RWPE1 (cell line): ENCODE measurements around the gene GNLY.

ENCODE experiments used
- CTCF ChIA-PET: fragments of 350-600 bp; sonication (Branson Sonifier 250); formaldehyde crosslinking; extraction: SDS; loops from one replicate; lab custom pipeline; 2021; lab: Yijun Ruan, JAX
- POLR2A ChIA-PET: fragments of 400-600 bp; formaldehyde crosslinking; extraction: SDS; loops from one replicate; lab custom pipeline; 2020; ENCODE audit warnings: antibody characterized with exemption; ENCODE audit not compliant: low non-redundant PET; lab: Yijun Ruan, JAX
- DNase-seq: peaks from one replicate; pipeline ENCODE4 v3.0.0; 2012; ENCODE audit warnings: low spot score
- H3K27ac ChIP-seq: fragments of 450-650 bp; 2 replicates; pipeline ENCODE4 v1.5.1; 2017
- CTCF ChIP-seq: fragments of 450-650 bp; conservative IDR thresholded peaks from 2 replicates; pipeline ENCODE4 v1.5.1; 2017; ENCODE audit warnings: low read depth, mild to moderate bottlenecking

Gene GNLY

GRCh38 chr2:85692039-85692645 lies 2.0 kb upstream of the GNLY start:
- TF ChIP-seq CTCF, result no peak
- DNase-seq, result no peak
- ChIA-PET POLR2A (no interaction called here), CTCF (interaction anchor here (0.5 to 0.9 kb wide), 4 partner anchors 13 to 420 kb away, joined by 3 to 5 read pairs (median 4); no protein-coding TSS in a partner anchor)
- no peak overlapping the region for H3K27ac ChIP-seq

- POLR2A ChIA-PET, result no interaction called here
- DNase-seq, result no peak
- TF ChIP-seq CTCF, result no peak
- no peak overlapping the region for H3K27ac ChIP-seq
- CTCF ChIA-PET, result interaction anchor here (0.7 kb wide), 1 partner anchor 12 kb away, joined by 4 read pairs; no protein-coding TSS in a partner anchor
Measured at GRCh38 chr2:85695121-85695520, 963 bp downstream of the GNLY start.

GRCh38 chr2:85695691-85696668 lies 1.8 kb downstream of the GNLY start:
- ChIA-PET CTCF (interaction anchor here (0.7 to 2.2 kb wide), 4 partner anchors 11 to 33 kb away, joined by 3 to 6 read pairs (median 4); no protein-coding TSS in a partner anchor), POLR2A (interaction anchor here (0.7 kb wide), 1 partner anchor 60 kb away, joined by 4 read pairs; no protein-coding TSS in a partner anchor)
- no peak for TF ChIP-seq CTCF
- H3K27ac ChIP-seq, result no peak overlapping the region
- DNase-seq, result no peak

- CTCF ChIA-PET, result interaction anchor here (1.1 to 2.2 kb wide), 2 partner anchors 11 to 32 kb away, joined by 4 to 6 read pairs; no protein-coding TSS in a partner anchor
- POLR2A ChIA-PET, result no interaction called here
- DNase-seq, result no peak
- H3K27ac ChIP-seq, result no peak overlapping the region
- TF ChIP-seq CTCF, result no peak
Measured at GRCh38 chr2:85697096-85697495, 2.9 kb downstream of the GNLY start.

- H3K27ac ChIP-seq, result no peak overlapping the region
- CTCF ChIA-PET, result interaction anchor here (1.0 to 2.2 kb wide), 2 partner anchors 10 to 19 kb away, joined by 5 to 6 read pairs; no protein-coding TSS in a partner anchor
- no peak for TF ChIP-seq CTCF
- DNase-seq, result no peak
- POLR2A ChIA-PET, result no interaction called here
Measured at GRCh38 chr2:85697716-85698115, 3.6 kb downstream of the GNLY start.
